Embryonic facial prominence (tissue), 1 donor: Measurements from ENCODE around the gene KRTAP27-1.

ENCODE experiments used
- DNase-seq: peaks from one replicate; pipeline ENCODE4 v3.0.0-alpha.2; 2016; ENCODE audit errors: extremely low spot score

KRTAP27-1 gene, protein sequence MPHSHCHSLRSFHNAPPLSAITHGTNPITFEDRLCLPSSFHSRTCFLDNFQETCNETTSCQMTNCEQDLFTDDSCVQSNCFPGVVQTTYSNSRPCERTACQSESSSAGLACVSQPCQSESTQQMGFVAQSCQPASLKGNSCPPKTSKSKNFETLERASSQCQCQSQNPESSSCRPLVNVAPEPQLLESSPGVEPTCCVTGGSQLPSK

DNA sequence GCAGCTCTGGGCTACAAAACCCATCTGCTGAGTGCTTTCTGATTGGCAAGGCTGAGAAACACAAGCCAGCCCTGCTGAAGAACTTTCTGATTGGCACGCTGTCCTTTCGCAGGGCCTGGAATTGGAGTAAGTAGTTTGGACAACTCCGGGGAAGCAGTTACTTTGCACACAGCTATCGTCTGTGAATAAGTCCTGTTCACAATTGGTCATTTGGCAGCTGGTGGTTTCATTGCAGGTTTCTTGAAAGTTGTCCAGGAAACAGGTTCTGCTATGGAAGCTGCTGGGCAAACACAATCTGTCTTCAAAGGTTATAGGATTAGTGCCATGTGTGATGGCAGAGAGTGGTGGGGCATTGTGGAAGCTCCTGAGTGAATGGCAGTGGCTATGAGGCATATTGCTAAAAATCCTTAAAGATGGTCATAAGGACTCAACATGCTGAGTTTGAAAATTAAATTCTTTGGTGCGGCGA is at the start of gene KRTAP27-1:
TSS of gene KRTAP27-1 (minus strand) at position 419 of the 469 bp plus-strand sequence. CDS start at position 393, 26 bp downstream.
- DNase-seq: no peak

DNA sequence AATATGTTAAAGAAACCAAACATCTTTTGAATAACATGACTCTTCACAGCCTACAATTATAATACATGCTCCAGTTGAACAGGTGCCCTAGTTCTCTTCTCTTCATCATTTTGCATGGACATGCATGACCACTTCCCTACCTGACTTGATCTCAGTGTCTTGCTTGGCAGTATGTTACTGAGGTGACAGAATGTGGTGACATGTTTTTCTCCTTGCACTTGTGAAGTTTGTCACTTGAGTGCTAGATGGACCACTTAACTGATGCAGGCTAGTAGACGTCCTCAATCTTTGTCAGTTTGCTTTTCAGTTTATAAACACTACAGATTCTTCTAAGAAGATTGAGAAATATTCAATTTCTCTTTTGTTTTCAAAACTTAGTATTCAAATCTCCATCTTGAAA is 44.7 kb upstream of the KRTAP27-1 start:
- no peak for DNase-seq

DNA sequence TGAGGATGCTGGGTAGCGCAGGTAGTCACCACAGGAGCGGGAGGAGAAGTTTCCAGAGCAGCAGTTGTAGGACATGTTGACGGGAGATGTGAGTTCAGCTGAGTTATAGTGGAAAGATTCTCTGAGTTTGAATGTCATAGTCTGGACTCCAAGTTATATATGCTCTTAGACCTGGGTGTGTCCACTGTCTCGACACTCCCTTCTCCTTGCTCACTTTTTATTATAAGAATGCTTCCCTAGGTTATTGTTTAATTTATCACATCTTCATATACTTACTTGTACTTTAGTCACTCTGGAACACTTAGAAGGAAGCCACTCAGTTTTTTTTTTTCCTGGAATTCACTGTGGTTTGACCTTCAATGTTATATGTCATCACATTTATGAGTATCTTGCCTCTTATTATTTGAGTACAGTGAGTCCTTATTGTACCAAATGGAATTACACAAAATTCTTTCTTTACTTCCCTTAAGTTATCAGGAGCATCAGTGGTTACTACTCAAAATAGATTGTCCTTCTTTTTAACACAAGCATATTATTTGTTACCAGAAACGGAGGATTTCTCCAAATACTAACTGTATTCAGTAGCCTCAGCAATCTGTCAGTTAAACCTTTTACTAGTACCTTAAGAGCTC is 34.8 kb upstream of the KRTAP27-1 start, which contains the start of gene KRTAP13-2:
TSS of gene KRTAP13-2 (minus strand) at position 133 of the 632 bp plus-strand sequence. CDS start at position 75, 58 bp downstream.
- no peak for DNase-seq

DNA sequence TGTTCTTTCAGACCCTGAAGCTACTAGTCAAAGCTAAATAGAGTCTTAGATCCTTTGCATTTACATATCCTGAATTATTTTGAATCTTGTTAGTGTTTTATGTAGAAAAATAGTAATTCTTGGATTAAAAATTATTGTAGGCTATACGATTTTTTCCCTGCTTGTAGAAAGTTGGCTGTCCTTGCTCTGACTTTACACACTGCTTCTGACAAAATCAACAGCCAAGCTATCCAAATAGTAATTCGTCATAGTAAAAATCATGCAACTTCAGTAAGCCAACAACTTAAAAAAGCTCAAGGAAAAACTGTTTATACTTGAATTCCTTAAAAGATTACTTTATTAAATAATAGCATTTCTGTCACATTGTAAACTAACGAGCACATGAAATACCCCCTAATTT is 18.4 kb upstream of the KRTAP27-1 start:
- no peak for DNase-seq

DNA sequence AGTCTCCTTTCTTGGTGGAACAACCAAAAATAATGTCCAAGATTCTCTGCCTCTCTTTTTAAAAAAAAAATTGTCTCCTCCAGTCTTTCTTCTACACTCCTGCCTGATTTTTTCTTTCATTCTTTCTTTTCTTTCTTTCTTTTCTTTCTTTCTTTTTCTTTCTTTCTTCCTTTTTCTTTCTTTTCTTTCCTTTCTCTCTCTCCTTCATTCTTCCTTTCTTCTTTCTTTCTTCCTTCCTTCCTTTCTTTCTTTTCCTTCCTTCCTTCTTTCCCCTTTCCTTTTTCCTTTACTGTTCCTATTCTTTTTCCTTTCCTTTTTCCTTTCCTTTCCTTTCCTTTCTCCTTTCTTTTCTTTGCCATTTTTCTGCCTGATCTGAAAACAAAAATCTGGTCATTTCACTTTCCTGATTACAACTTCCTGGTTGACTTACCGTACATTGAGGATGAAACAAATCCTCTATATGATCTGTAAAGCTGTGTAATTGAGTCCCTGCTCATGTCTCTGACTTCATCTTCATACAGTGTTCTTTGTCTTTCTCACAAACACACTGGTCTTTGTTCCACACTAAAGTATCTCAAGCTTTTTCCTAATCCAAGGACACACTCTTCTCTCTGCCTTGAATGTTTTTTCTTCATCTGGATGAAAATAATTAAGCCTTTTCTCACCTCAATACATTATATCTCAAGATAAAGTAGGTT is 17.0 kb upstream of the KRTAP27-1 start:
- DNase-seq: no peak

DNA sequence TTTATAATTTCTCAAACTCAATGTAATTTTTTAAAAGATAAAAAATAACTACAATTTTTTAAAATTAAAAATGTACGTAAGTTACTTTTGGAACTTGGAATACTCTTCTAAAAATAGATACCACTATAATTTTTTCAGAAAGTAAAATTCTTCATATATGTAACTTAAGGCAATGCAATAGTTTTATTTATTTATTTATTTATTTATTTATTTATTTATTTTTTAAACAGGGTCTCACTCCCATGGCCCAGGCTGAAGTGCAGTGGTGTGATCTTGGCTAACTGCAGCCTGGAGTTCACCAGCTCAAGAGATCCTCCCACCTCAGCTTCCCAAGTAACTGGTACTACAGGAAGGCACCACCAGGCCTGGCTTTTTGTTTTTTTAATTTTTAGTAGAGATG is 14.0 kb upstream of the KRTAP27-1 start:
- DNase-seq: no peak

DNA sequence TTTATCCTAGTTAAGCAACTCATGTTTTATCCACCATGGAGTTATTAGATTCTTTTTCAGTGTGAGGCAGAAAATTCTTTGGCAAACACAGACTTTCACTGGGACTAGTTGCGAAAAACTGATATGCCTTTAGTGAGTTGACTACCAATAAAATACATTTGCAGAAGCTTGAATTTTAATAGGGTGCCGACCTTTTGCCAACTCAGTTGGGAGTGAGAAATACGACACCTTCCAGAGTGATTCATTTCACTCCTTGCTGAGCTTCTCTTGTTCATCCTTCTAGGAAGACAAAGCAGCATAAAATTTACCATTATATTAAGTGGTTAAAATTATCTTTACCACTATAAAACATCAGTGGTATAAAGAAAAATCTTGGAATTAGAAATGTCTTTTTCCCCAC is 12.1 kb upstream of the KRTAP27-1 start:
- DNase-seq: no peak

DNA sequence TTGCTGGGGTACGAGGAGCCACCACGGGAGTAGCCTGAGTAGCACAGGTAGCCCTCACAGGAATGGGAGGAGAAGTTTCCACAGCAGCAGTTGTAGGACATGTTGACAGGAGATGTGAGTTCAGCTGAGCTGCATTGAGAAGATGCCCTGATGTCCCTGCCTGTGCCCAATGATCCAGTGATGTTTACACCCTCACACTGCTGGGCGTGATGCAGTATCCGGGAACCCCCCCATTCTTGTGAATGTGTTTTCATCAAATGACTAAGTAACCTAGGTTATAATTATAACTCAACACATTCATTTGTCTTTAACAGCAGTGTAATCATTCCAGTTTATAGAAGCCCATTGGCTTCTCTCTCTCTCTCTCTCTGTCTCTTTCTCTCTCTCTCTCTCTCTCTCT is 11.0 kb upstream of the KRTAP27-1 start, which contains the start of gene KRTAP23-1:
TSS of gene KRTAP23-1 (minus strand) at position 101 of the 400 bp plus-strand sequence. CDS start at position 101, 0 bp downstream.
- no peak for DNase-seq

DNA sequence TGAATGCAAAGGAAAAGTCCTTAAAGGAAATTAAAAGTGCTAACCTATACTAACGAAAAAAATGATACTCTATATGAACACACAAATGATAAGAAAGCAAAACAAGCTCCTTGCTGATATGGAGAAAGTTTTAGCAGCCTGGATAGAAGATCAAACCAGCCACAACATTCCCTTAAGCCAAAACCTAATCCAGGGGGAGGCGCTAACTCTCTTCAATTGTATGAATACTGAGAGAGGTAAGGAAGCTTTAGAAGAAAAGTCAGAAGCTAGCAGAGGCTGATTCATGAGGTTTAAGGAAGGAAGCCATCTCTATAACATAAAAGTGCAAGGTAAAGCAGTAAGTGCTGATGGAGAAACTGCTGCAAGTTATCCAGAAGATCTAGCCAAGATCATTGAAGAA is 7.5 kb upstream of the KRTAP27-1 start:
- no peak for DNase-seq

DNA sequence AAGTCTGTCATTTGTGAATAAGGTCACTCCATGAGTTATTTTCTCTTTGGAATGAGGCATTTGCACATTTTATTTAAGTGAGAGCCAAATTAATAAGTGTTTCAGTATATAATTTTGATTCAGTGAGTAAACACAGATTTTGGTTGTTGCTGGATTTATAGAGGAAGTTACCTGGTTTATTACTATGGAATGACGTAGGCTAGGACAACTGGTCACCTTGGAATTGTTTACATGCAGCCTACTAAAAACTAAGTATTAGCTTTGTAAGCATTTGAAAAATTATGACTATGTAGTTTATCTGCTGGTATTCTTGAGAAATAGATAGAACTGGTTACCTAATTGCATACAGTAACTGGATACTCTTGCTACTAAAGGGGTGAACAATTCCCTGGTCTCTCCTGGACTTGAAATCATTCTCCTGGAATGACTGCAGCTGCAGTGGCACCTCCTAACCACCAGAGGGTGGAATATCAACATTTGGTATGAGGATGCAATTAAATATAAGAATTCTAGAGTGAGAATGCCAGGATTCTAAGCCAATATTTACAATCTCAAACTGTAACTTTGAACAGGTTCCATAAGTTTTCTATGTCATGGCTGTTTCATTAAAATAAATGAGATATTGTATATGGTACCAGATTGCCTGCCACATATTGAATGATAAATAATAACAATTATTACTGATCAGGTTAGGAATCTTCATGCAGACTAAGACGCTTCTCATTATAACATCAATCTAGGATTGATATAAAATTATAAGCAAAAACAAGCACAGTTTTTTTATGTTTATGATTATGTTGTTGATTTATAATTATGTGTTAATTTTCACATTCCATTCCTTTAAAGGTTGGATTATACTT is 3.5 kb upstream of the KRTAP27-1 start:
- no peak for DNase-seq

DNA sequence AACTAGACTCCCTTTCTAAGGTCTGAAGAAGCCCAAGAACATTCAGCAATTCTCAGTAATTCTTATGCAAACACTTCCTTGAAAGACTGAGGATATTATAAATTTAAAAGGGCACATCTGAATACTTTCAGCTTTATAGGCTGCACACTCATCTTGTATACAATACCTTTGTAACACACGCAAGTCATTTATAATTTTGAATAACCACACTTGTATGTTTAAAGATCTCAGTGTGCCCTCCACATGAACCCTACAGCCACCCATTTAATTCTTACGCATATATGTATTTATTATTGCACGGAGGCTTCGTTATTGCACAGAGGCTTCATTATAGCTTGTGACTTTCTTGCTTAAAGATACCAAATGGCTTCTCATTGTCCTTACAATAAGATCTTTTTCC is 1.2 kb upstream of the KRTAP27-1 start:
- DNase-seq: no peak

DNA sequence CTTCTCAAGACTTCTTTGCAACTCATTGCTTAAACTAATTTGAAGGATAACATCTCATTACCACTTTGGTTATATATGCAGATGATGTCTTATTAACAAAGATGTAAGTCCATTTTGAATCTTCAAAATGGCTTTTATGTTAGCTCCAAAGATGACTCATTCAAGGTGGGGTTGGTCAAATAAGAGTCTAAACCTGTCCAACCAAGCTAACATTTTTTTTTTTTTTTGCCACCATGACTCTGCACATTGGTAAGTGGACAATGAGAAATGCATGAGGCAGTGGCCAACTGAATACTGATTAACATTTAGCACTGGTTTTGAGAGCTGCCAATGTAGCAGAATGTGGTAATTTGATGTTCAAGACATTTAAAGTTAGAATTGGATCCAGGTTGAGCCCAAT is 278 bp upstream of the KRTAP27-1 start:
- DNase-seq: no peak

DNA sequence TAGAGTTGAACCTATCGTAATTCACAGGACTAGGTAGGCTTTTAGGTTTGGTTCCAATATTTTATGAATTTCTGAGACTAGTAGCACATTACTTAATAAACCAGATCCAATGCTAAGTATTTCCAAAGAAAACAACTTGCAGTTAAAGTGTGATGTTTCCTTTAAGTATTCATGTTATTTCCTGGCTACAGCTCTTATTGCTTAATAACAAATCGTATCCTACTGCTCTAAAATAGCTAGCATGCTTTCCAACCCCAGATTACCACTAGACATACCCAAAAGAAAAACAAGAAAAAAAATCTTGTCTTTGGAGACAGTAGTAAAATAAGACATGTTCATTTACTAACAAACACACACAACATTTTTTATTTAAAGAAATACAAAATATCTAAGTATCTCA is 898 bp downstream of the KRTAP27-1 start:
- DNase-seq: no peak

DNA sequence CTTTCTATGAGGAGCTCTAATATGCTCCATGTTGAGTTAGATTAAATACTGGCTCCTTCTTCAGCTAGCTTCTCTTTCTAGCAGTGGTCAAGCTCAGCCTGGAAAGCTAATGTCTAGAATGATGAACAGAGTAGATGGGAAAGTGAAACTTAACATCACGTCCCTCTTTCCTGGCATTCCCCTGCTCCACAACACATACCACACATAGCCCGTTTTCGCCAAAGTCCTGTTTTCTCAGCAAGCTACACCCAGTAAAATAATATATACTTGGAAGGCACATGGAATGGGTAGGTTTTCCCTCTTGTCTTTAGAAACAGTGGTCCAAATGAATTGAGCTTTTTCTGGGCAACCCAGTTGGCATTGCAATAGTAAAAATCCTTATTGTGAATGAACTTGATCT is 3.8 kb downstream of the KRTAP27-1 start:
- no peak for DNase-seq

DNA sequence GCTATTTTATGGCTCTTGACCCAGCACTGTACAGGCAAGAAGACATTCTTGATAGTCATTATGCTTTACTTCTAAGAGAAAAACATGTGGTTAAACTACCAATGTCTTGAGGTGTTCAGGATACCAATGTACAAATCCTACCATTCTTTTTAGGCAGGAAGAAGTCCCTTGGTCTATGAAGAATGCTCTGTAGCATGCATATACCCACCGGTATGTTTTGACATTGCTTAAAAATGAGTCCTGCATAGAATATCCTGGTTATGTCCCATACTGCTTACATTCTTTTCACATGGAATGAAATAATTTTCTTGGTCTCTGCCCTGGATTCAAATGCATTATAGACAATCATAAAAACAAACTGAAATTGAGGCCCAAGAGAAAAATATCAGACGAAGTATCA is 4.8 kb downstream of the KRTAP27-1 start:
- DNase-seq: no peak

DNA sequence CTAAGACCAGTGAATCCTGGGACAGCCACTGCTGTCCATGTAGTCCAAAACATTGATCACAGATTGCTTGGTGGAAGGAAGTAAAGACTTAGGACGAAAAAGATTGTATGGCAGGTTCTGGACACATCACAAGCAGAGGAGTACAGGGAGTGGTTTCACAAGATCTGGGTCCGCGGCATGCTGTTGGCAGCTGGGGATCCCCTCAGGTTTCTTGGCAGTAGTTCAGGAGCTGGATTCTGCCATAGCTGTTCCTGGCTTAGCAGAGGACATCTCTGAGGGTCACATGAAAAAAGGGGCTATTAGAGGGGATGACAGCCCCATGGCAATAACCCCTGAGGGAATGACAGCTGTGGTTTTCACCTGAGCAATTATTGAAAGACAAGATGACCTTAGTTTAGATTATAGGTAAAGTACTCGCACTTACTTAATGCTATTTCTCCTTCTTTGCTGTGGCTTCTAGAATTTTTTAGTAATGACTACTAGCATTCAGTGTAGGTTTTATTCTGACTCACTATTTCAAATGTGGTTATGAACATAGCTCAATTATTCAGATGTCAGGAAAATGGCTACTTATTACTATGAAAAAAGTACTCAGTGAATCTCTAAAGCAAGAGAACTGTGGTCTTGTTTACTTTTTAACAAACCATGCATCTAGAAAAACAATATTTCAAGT is 8.2 kb downstream of the KRTAP27-1 start:
- DNase-seq: no peak

DNA sequence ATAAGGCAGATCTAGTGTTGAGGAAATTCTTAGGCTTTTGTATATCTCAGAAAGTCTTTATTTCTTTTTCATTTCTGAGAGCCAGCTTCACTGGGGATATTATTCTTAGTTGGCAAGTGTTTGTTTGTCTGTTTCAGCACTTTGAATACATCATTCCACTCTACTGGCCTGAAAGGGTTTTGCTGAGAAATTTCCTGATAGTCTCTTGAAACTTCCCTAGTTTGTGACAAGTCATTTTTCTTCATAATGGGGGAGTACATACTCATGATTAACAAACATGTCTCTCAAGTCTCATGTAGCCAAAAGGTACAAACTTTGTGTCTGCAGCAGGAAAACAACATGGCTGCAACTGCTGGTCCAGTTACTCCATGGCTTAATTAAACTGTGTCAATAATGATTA is 11.1 kb downstream of the KRTAP27-1 start:
- DNase-seq: no peak

DNA sequence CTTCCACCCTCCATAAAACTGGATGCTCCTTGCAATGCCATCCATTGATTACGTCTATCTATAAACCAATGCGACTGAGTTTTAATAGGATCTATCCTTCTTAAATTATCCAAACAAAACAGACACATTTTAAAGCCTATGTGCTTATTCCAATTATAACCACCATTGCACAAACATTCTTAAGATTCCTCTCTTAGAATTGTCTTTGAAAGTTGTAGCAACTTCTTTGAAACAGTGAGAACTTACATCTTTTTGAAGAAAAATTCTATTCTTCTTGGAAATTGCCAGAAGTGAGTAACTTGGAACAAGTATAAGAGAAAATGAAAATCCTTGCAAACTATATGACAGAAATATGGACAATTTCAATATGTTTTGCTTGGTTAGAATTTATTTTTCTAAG is 17.3 kb downstream of the KRTAP27-1 start, which contains the start of gene KRTAP26-1:
TSS of gene KRTAP26-1 (minus strand) at position 101 of the 400 bp plus-strand sequence. CDS start 280 bp downstream, outside the sequence.
- DNase-seq: no peak

DNA sequence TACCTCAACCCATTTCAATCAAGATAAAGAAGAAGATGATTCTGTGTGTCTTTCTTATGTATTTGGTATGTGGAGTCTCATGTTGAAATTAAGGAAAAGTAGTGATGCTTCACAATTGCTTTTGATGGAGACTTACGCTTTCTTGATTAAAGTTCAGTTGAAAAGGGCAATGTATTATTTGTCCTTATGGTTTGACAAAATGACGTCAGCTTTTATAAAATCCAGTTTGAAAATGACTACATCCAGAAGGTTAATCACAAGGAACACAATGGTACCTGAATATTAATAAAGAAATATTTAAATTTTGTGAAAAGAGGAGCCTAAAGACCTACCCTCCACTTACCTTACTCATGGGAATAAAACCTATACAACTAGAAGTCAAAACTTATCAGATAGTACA is 21.8 kb downstream of the KRTAP27-1 start:
- no peak for DNase-seq

DNA sequence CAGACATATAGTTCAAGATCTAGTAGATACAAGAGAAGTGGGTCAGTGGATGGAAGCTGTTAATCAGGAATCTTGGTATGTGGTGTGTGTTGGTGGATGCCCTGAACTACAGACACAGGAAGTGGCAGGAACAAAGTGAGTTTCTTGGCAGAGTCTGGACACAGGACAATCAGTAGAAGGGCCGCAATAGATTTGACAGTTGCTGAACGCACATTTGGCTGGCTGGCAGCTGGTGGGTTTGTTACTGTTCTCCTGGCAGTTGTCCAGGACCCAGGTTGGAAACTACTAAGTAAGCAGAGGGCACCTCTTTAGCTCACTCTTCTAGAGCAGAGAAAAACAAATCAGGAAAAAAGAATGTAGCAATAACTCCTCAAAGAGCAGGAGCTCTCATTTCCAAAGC is 30.6 kb downstream of the KRTAP27-1 start:
- no peak for DNase-seq

DNA sequence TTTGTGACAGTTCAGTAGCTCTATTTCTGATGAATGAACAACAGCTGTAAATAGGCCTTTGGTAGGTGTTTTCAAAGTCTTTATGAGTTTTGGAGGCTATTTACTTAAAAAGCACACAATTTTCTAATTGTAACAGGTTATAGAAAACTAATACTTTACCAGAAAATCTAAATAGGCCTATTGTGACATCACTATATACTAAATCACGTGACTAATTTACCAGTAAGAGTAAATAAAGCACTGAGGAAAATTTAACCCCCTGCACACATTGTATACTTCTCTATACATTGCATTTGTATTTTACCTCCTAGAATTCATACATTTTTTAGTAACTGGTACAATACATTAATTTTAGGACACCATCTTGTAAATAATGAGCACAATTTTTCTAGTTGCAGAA is 32.4 kb downstream of the KRTAP27-1 start:
- DNase-seq: no peak
